ENCODE measurements around the gene PRDM5.

The PRDM5 gene

GRCh38 chr4:120736312-120736711, 186.2 kb downstream of the PRDM5 start:
- TF ChIP-seq REST (IDR thresholded peaks at IDR 0.05; ENCODE audit: insufficient read depth in 1 of 2, low read depth in 2 of 2, low read length in 2 of 2): no peak
- TF ChIP-seq SIN3A (IDR thresholded peaks at IDR 0.05; ENCODE audit: borderline replicate concordance, insufficient read depth, low read length): no peak
- no peak for TF ChIP-seq TAF1 (IDR thresholded peaks at IDR 0.05; ENCODE audit: borderline replicate concordance, insufficient read depth, low read length)
- TF ChIP-seq FOXP2 (optimal IDR thresholded peaks at IDR 0.05; ENCODE audit: borderline replicate concordance, extremely low read depth, extremely low read length, insufficient read depth): no peak
- TF ChIP-seq POLR2AphosphoS5 (IDR thresholded peaks at IDR 0.05; ENCODE audit: low read depth, low read length): no peak

DNA sequence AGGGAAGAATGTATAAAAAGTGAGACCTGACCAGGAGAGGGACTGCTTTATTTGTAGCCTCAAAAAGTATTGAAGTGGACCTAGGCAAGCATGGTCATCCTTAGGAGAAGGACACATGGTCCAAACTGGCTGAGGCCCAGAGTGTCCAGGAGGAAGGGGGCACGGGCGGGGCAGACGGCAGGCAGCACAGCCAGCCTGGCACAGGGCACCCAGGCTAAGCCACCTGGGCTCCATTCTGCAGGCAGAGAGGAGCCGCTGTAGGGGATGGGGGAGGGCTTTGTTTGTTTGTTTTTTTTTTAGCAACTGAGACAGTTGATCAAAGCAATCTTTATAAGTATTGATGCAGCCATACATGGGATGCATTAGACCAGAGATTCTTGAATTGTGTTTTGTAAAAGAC, 188.6 kb downstream of the PRDM5 start:
- TF ChIP-seq POLR2AphosphoS5 (IDR thresholded peaks at IDR 0.05; ENCODE audit: low read depth, low read length): no peak

DNA sequence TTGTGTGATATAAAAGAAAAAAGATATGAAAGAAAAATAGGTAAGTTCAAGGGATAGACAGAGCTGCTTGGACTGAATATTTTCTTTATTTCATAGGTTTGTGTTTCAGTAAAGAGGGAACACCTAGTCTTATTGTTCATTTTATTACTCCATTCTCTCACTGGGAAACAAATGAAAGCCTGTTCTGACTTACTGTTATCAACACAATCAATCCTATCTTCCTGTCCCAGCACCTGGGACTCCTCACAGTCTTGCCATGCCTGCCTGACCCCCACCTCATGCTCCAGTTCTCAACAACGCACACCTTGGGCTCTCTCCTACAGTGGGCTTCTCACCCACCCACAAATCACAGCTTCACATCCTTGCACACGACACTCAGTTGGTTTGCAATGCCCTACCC, 189.5 kb downstream of the PRDM5 start:
- no peak for TF ChIP-seq FOXP2 (optimal IDR thresholded peaks at IDR 0.05; ENCODE audit: borderline replicate concordance, extremely low read depth, extremely low read length, insufficient read depth)
- TF ChIP-seq POLR2AphosphoS5 (IDR thresholded peaks at IDR 0.05; ENCODE audit: low read depth, low read length): no peak
- no peak for TF ChIP-seq REST (IDR thresholded peaks at IDR 0.05; ENCODE audit: insufficient read depth in 1 of 2, low read depth in 2 of 2, low read length in 2 of 2)
- no peak for TF ChIP-seq TAF1 (IDR thresholded peaks at IDR 0.05; ENCODE audit: borderline replicate concordance, insufficient read depth, low read length)
- no peak for TF ChIP-seq SIN3A (IDR thresholded peaks at IDR 0.05; ENCODE audit: borderline replicate concordance, insufficient read depth, low read length)

- TF ChIP-seq SIN3A (IDR thresholded peaks at IDR 0.05; ENCODE audit: borderline replicate concordance, insufficient read depth, low read length) (no peak), FOXP2 (optimal IDR thresholded peaks at IDR 0.05; ENCODE audit: borderline replicate concordance, extremely low read depth, extremely low read length, insufficient read depth) (no peak), TAF1 (IDR thresholded peaks at IDR 0.05; ENCODE audit: borderline replicate concordance, insufficient read depth, low read length) (no peak), POLR2AphosphoS5 (IDR thresholded peaks at IDR 0.05; ENCODE audit: low read depth, low read length) (no peak), REST (IDR thresholded peaks at IDR 0.05; ENCODE audit: insufficient read depth in 1 of 2, low read depth in 2 of 2, low read length in 2 of 2) (no peak)
Measured at GRCh38 chr4:120731561-120731960, 191.0 kb downstream of the PRDM5 start.

DNA sequence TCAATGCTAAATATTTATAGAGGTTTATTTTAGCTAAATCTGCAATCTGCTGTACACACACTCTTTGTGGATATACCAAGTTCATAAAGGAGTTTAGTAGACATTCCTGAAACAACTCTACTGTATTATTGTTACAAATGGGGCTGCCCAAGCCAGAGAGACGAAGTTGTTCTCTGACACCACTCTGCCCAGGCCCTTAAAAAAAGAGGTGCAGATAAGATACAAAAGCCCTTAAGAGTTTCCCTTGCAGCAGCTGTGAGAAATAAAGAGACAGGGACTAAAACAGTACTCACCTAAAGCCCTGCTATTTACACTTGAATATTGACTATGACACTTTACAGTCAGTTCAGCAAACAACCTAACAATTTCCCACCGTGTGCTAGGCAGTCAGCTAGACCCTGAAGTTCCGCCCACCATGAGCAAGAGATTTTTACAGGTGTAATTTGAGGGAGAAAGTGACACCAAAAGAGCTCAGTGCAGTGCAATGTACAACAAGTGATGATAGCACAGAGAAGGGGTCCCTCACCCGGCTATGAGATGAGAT, 191.7 kb downstream of the PRDM5 start:
- TF ChIP-seq FOXP2 (optimal IDR thresholded peaks at IDR 0.05; ENCODE audit: borderline replicate concordance, extremely low read depth, extremely low read length, insufficient read depth) (no peak), TAF1 (IDR thresholded peaks at IDR 0.05; ENCODE audit: borderline replicate concordance, insufficient read depth, low read length) (no peak), POLR2AphosphoS5 (IDR thresholded peaks at IDR 0.05; ENCODE audit: low read depth, low read length) (no peak), SIN3A (IDR thresholded peaks at IDR 0.05; ENCODE audit: borderline replicate concordance, insufficient read depth, low read length) (no peak), REST (IDR thresholded peaks at IDR 0.05; ENCODE audit: insufficient read depth in 1 of 2, low read depth in 2 of 2, low read length in 2 of 2) (no peak)
